Pons (tissue), 1 donor: Measurements from ENCODE around the gene MYBBP1A.
"Not testable (repeated sequence)": the region's sequence is repeated elsewhere in the genome, so short reads cannot be mapped to it uniquely, and the experiment has no call there.

Experiments used
- DNase-seq: peaks from one replicate; pipeline ENCODE4 v3.0.0-alpha.2; 2016; ENCODE audit warnings: low spot score

Gene MYBBP1A

GRCh38 chr17:4554997-4555799 lies at the start of gene MYBBP1A:
TSS of gene MYBBP1A (minus strand) at chr17:4555384. CDS start at chr17:4555324, 60 bp downstream.
- DNase-seq, result peak; percentile 94

- not testable (repeated sequence) for DNase-seq
These were observed 49.6 kb upstream of the MYBBP1A start for GRCh38 chr17:4604736-4605135.

GRCh38 chr17:4604111-4604644 lies 49.0 kb upstream of the MYBBP1A start:
- no peak for DNase-seq

DNA sequence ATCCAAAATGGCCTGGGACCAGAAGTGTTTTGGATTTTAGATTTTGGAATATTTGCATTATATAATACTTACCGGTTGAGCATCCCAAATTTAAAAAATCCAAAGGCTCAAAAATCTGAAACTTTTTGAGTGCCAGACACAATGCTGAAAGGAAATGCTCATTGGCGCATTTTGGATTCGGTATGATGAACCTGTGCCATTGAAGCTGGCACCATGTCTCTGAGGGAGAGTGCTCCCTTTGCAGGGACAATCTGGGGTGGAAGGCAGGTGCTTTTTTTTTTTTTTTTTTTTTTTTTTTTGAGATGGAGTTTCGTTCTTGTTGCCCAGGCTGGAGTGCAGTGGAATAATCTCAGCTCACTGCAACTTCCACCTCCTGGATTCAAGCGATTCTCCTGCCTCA lies 46.9 kb upstream of the MYBBP1A start:
- DNase-seq, result no peak

GRCh38 chr17:4601326-4601725 lies 46.1 kb upstream of the MYBBP1A start:
- DNase-seq, result no peak

- DNase-seq, result no peak
These were observed 45.4 kb upstream of the MYBBP1A start for GRCh38 chr17:4600563-4600962.

DNA sequence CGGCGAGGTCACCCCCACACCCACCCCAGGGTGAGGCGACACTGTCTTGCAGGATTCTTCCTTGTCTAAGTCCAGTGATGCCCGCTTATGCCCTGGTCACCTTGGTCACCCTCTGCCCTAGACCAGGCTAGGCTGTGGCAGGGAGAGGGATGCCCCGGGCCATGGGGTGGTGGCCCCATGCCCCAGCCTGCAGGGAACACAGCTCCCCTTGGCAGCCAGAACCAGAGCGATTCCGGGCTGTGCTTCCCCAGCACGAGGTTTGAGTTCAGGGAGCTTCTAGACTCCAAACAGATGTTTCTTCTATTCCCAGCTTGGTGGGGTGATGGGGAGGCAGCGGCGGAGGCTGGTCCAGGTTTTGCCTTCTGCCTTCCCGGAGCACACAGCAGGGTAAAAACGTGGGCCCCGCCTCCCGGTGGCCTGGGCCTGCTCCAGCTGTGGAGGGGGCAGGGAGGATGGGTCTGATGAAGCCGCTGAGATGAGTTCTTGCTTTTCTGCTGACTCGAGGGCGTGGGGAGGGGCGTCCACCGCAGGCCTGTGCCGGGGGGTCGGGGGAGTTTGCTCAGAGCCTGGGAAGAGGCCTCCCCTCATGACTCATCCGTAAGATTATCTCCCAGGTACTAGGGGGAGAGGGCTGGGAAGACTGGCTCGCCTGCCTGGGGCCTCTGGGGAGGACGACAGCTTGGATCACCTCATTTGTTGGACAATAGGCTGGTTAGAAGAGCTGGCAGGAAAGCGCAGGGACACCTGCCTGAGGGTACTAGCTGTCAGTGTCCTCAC lies 44.5 kb upstream of the MYBBP1A start:
- no peak for DNase-seq

- no peak for DNase-seq
These were observed 43.8 kb upstream of the MYBBP1A start for GRCh38 chr17:4598776-4599504.

DNA sequence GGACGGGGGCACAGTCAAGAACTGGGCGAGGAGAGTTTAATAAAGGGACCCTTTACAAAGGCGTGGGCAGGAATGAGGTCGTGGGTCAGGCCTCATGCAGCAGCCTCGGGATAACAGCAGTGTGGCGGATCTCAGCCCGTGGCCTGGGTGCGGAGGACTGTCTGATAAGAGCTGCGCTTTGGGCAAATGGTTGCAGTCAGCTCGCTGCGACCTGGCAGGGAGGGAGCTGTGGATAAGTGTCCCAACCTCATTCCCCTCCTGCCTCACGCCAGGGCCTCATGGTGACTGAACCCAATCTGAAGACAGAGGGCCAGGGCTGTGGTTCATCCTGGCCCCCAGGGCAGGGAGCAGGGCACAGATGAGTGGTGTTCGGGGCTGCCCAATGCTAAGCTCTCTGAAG lies 42.8 kb upstream of the MYBBP1A start:
- no peak for DNase-seq

GRCh38 chr17:4596636-4597380 lies 41.6 kb upstream of the MYBBP1A start:
- DNase-seq, result no peak

DNA sequence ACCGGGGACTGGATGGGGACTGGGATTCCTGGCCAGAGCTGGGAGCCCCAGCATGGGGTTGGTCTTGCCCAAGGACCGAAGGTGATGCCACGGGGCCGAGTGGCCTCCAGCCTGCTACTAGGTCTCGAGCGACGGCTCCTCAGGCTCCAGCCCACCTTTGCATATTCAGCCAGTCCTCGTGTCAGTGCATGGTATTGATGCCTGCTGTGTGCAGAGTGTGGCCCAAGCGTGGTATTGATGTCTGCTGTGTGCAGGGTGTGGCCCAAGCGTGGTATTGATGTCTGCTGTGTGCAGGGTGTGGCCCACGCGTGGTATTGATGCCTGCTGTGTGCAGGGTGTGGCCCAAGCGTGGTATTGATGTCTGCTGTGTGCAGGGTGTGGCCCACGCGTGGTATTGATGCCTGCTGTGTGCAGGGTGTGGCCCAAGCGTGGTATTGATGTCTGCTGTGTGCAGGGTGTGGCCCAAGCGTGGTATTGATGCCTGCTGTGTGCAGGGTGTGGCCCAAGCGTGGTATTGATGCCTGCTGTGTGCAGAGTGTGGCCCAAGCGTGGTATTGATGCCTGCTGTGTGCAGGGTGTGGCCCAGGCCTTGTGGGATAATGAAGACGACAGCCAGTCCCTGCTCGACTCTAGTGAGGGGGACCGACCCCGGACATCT lies 40.6 kb upstream of the MYBBP1A start:
- not testable (repeated sequence) for DNase-seq

- no peak for DNase-seq
These were observed 39.9 kb upstream of the MYBBP1A start for GRCh38 chr17:4594931-4595684.

DNA sequence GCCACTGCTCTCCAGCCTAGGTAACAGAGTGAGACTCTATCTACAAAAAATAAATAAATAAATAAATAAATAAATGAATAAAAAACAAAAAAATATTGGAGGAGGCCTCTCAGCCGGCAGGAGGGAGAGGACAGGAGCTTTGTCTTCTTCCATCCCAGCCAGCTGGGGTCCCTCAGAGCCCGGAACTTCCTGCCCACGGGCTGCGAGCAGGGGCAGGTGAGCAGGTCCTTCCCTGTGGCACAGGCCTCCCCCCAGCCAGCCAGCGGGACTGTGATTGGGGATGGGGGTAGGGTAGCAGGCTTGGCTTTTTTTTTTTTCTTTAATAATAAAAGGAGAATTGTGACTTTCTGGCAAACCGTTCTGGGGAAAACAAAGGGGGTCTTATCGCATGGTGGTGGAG lies 39.2 kb upstream of the MYBBP1A start:
- DNase-seq, result no peak

GRCh38 chr17:4593021-4593421 lies 37.8 kb upstream of the MYBBP1A start:
- DNase-seq, result no peak

GRCh38 chr17:4592240-4593005 lies 37.2 kb upstream of the MYBBP1A start:
- DNase-seq, result no peak

GRCh38 chr17:4591529-4591928 lies 36.3 kb upstream of the MYBBP1A start:
- DNase-seq, result no peak

GRCh38 chr17:4590981-4591453 lies 35.8 kb upstream of the MYBBP1A start:
- DNase-seq, result no peak

GRCh38 chr17:4590042-4590441 lies 34.9 kb upstream of the MYBBP1A start:
- not testable (repeated sequence) for DNase-seq

- no peak for DNase-seq
These were observed 33.9 kb upstream of the MYBBP1A start for GRCh38 chr17:4588898-4589625.
